ENCODE measurements around the gene OR52I1.

- TF ChIP-seq CTCF (IDR thresholded peaks at IDR 0.05; ENCODE audit: poor library complexity, severe bottlenecking) (no peak), EZH2 (IDR thresholded peaks at IDR 0.05; ENCODE audit: borderline replicate concordance, insufficient read depth, low read length, poor library complexity, severe bottlenecking) (no peak), POLR2AphosphoS5 (IDR thresholded peaks at IDR 0.05) (no peak)
Observed at GRCh38 chr11:4569075-4569474, 24.8 kb upstream of the OR52I1 start.

All from neural cell (in vitro differentiated cells).